PC-9 (cell line): ENCODE data around the gene CLBA1. TPM values are rescaled to one million over a fixed set of nuclear protein-coding genes. Genes with fewer than 3 reads are reported as not detected.
A peak's percentile ranks its signal among the peaks of the same experiment; 100 is the strongest.
"Not testable (repeated sequence)": the region's sequence is repeated elsewhere in the genome, so short reads cannot be mapped to it uniquely, and the experiment has no call there.

ENCODE experiments used
- BruUV-seq: library from RNA; stranded (reverse); fragments of 400-500 nt; replicated peaks from 2 replicates; lab custom pipeline; 2021; lab: Mats Ljungman, UMichigan
- CTCF ChIA-PET: fragments of 300-600 bp; sonication (Branson Sonifier 250); formaldehyde crosslinking; loops from one replicate; lab custom pipeline; 2022; ENCODE audit warnings: antibody characterized with exemption; lab: Charles Lee
- POLR2A ChIA-PET: fragments of 300-600 bp; sonication (Branson Sonifier 250); formaldehyde crosslinking; loops from one replicate; lab custom pipeline; 2022; ENCODE audit warnings: antibody characterized with exemption; ENCODE audit not compliant: unreplicated experiment; lab: Charles Lee
- DNase-seq, 2 experiments: peaks; one replicate each; pipeline versions ENCODE4 v3.0.0 to v3.0.0-alpha.2; 2015 to 2022; ENCODE audit warnings: mixed read lengths in 1 of 2
- H2AFZ ChIP-seq: fragments of 200-600 bp; sonication (generic); 2 replicates; pipeline ENCODE4 v1.8.1; 2017; ENCODE audit warnings: antibody characterized with exemption
- H3F3A ChIP-seq: fragments of 200-600 bp; sonication (generic); 2 replicates; pipeline ENCODE4 v1.8.1; 2017; ENCODE audit warnings: antibody characterized with exemption, mild to moderate bottlenecking, low read depth; ENCODE audit not compliant: insufficient read depth
- H3K27ac ChIP-seq: fragments of 200-600 bp; sonication (generic); 2 replicates; pipeline ENCODE4 v1.6.1; 2016; ENCODE audit warnings: mixed run types
- H3K27me3 ChIP-seq: fragments of 200-600 bp; sonication (generic); 2 replicates; pipeline ENCODE4 v1.6.1; 2016; ENCODE audit warnings: low read depth, mixed run types; ENCODE audit not compliant: insufficient read depth
- H3K36me3 ChIP-seq: fragments of 200-600 bp; sonication (generic); 2 replicates; pipeline ENCODE4 v1.6.1; 2016; ENCODE audit warnings: low read depth, mixed run types
- H3K4me1 ChIP-seq: fragments of 200-600 bp; sonication (generic); replicated peaks from 2 replicates; pipeline ENCODE4 v1.6.1; 2016; ENCODE audit warnings: mixed run types; ENCODE audit not compliant: insufficient read depth
- H3K4me2 ChIP-seq: fragments of 200-600 bp; sonication (generic); 2 replicates; pipeline ENCODE4 v1.6.1; 2017; ENCODE audit warnings: mixed run types
- H3K4me3 ChIP-seq: fragments of 200-600 bp; sonication (generic); 2 replicates; pipeline ENCODE4 v1.6.1; 2016; ENCODE audit warnings: mixed run types
- H3K79me2 ChIP-seq: fragments of 200-600 bp; sonication (generic); 2 replicates; pipeline ENCODE4 v1.6.1; 2017; ENCODE audit warnings: low read depth, mixed run types
- H3K9me2 ChIP-seq: fragments of 200-600 bp; sonication (generic); 2 replicates; pipeline ENCODE4 v1.8.1; 2017; ENCODE audit warnings: mild to moderate bottlenecking; ENCODE audit not compliant: insufficient read depth
- H3K9me3 ChIP-seq: fragments of 200-600 bp; sonication (generic); 2 replicates; pipeline ENCODE4 v1.8.1; 2016; ENCODE audit warnings: low read depth; ENCODE audit not compliant: insufficient read depth
- H4K20me1 ChIP-seq: fragments of 200-600 bp; sonication (generic); 2 replicates; pipeline ENCODE4 v1.8.1; 2017; ENCODE audit not compliant: insufficient read depth
- CTCF ChIP-seq: fragments of 200-600 bp; sonication (generic); conservative IDR thresholded peaks from 2 replicates; pipeline ENCODE4 v1.6.1; 2017; ENCODE audit warnings: mixed run types, antibody characterized with exemption, mild to moderate bottlenecking, moderate library complexity
- EZH2 ChIP-seq: fragments of 200-600 bp; sonication (generic); IDR thresholded peaks from 2 replicates; pipeline ENCODE4 v1.8.0; 2017; ENCODE audit warnings: antibody characterized with exemption, low read depth
- intact Hi-C: fragments of 100-400 bp; cut with micrococcal nuclease; formaldehyde crosslinking; loops from one replicate; pipeline ENCODE4 v1.10.0; 2022; ENCODE audit not compliant: unreplicated experiment
- total RNA-seq: library from RNA; stranded (reverse); gene quantifications from 2 replicates; pipeline ENCODE4 v1.2.3, GENCODE V29; 2021

CLBA1 gene
- total RNA-seq, 1 experiment from 2014 or later: 12.6 TPM

GRCh38 chr14:105029402-105029801, 43.8 kb downstream of the CLBA1 start:
- no peaks in the 10 kb centered on the region for H3K9me2 ChIP-seq
- intact Hi-C loops: no loop called here
- H3K4me3 ChIP-seq: no peak overlapping the region
- no peak for DNase-seq
- H4K20me1 ChIP-seq: no peaks in the 10 kb centered on the region
- peaks cover 4% of the 10 kb centered on the region for H3K9me3 ChIP-seq
- ChIA-PET POLR2A (no interaction called here), CTCF (no interaction called here)
- H3K36me3 ChIP-seq: no peaks in the 10 kb centered on the region
- H3K4me1 ChIP-seq: peaks cover 59% of the 10 kb centered on the region
- H3F3A ChIP-seq: peaks cover 49% of the 10 kb centered on the region
- H3K79me2 ChIP-seq: no peaks in the 10 kb centered on the region
- TF ChIP-seq CTCF (no peak), EZH2 (no peak)
- H2AFZ ChIP-seq: no peak overlapping the region
- H3K27ac ChIP-seq: no peak overlapping the region
- no peaks in the 10 kb centered on the region for H3K27me3 ChIP-seq
- no TSS peak for BruUV-seq
- H3K4me2 ChIP-seq: no peak overlapping the region

GRCh38 chr14:105030194-105030593, 44.6 kb downstream of the CLBA1 start:
- H4K20me1 ChIP-seq: no peaks in the 10 kb centered on the region
- ChIA-PET POLR2A (no interaction called here), CTCF (no interaction called here)
- H3K27ac ChIP-seq: no peak overlapping the region
- no TSS peak for BruUV-seq
- no peaks in the 10 kb centered on the region for H3K36me3 ChIP-seq
- no peak overlapping the region for H3K4me2 ChIP-seq
- no peak for DNase-seq
- no peak overlapping the region for H2AFZ ChIP-seq
- no peaks in the 10 kb centered on the region for H3K9me2 ChIP-seq
- H3K4me3 ChIP-seq: no peak overlapping the region
- no peaks in the 10 kb centered on the region for H3K79me2 ChIP-seq
- no peaks in the 10 kb centered on the region for H3K27me3 ChIP-seq
- H3K9me3 ChIP-seq: peaks cover 4% of the 10 kb centered on the region
- H3F3A ChIP-seq: peaks cover 43% of the 10 kb centered on the region
- H3K4me1 ChIP-seq: peaks cover 54% of the 10 kb centered on the region
- TF ChIP-seq CTCF (no peak), EZH2 (no peak)
- intact Hi-C loops: no loop called here

- H3K9me3 ChIP-seq: peaks cover 4% of the 10 kb centered on the region
- H3K36me3 ChIP-seq: no peaks in the 10 kb centered on the region
- intact Hi-C loops: no loop called here
- no peak overlapping the region for H3K4me2 ChIP-seq
- H3K4me1 ChIP-seq: peaks cover 46% of the 10 kb centered on the region
- no peaks in the 10 kb centered on the region for H3K9me2 ChIP-seq
- CTCF ChIA-PET: no interaction called here
- POLR2A ChIA-PET: no interaction called here
- no peak overlapping the region for H2AFZ ChIP-seq
- H3K4me3 ChIP-seq: no peak overlapping the region
- H4K20me1 ChIP-seq: no peaks in the 10 kb centered on the region
- DNase-seq: no peak
- peak overlapping the region; percentile 98; the same call in 1 of the 2 replicates for H3K27ac ChIP-seq
- H3K79me2 ChIP-seq: no peaks in the 10 kb centered on the region
- peaks cover 36% of the 10 kb centered on the region for H3F3A ChIP-seq
- TF ChIP-seq CTCF (no peak), EZH2 (no peak)
- no peaks in the 10 kb centered on the region for H3K27me3 ChIP-seq
- BruUV-seq: no TSS peak
These were observed 45.3 kb downstream of the CLBA1 start for GRCh38 chr14:105030836-105031396.

GRCh38 chr14:105032451-105032901, 46.9 kb downstream of the CLBA1 start:
- not testable (repeated sequence) for H4K20me1 ChIP-seq, H3K9me2 ChIP-seq, H3K27me3 ChIP-seq, H3K79me2 ChIP-seq, H3K9me3 ChIP-seq, BruUV-seq, H3K36me3 ChIP-seq
- H3K27ac ChIP-seq: peak overlapping the region; percentile 98
- peaks cover 23% of the 10 kb centered on the region for H3F3A ChIP-seq
- intact Hi-C loops: loop anchor here (1.0 to 2.0 kb wide), 2 partner anchors 11 to 60 kb away; partner anchors contain the start of gene CDCA4
- H2AFZ ChIP-seq: peak overlapping the region; percentile 65; the same call in 1 of the 2 replicates
- peaks cover 34% of the 10 kb centered on the region for H3K4me1 ChIP-seq
- ChIA-PET POLR2A (interaction anchor here (0.6 kb wide), 2 partner anchors 52 to 922 kb away, joined by 4 to 6 read pairs; no protein-coding TSS in a partner anchor), CTCF (interaction anchor here (0.7 kb wide), 1 partner anchor 13 kb away, joined by 3 read pairs; no protein-coding TSS in a partner anchor)
- DNase-seq: peak; percentile 62 to 95
- H3K4me2 ChIP-seq: peak overlapping the region; percentile 76
- peak overlapping the region; percentile 46; the same call in 1 of the 2 replicates for H3K4me3 ChIP-seq

GRCh38 chr14:105033412-105033900, 47.9 kb downstream of the CLBA1 start:
- BruUV-seq, H3K79me2 ChIP-seq, H2AFZ ChIP-seq, H4K20me1 ChIP-seq, H3K36me3 ChIP-seq, H3K27me3 ChIP-seq, DNase-seq, H3K9me2 ChIP-seq, H3K9me3 ChIP-seq, CTCF ChIA-PET: not testable (repeated sequence)
- POLR2A ChIA-PET: interaction anchor here (0.6 kb wide), 1 partner anchor 18 kb away, joined by 4 read pairs; no protein-coding TSS in a partner anchor
- peak overlapping the region; percentile 76 for H3K4me2 ChIP-seq
- peak overlapping the region; percentile 98 for H3K27ac ChIP-seq
- peaks cover 27% of the 10 kb centered on the region for H3K4me1 ChIP-seq
- intact Hi-C loops: loop anchor here (2.0 kb wide), 1 partner anchor 61 kb away; no protein-coding TSS in a partner anchor
- H3K4me3 ChIP-seq: peak overlapping the region; percentile 46; the same call in 1 of the 2 replicates
- peaks cover 23% of the 10 kb centered on the region for H3F3A ChIP-seq
